ENCODE measurements around the gene SIT1.
"Not testable (repeated sequence)": the region's sequence is repeated elsewhere in the genome, so short reads cannot be mapped to it uniquely, and the experiment has no call there.

DNA sequence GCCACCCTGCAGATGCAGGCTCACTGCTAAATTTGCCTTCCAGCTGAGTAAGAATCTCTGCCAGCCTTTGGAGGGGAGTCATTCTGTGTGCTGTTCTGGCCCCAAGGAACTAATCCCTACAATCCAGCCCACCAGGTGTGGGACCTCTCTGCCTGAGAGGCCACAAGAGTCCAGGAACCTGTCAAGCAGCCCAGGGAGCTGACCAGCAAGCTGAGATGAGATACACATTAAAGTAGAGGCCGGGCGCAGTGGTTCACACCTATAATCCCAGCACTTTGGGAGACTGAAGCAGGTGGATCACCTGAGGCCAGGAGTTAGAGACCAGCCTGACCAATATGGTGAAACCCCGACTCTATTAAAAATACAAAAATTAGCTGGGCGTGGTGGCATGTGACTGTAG, 38.7 kb downstream of the SIT1 start:
- TF ChIP-seq FOSL2 (IDR thresholded peaks at IDR 0.05); FOSL2 (CRISPR knock-in tag; IDR thresholded peaks at IDR 0.05); RFX5 (IDR thresholded peaks at IDR 0.05); SMC3 (IDR thresholded peaks at IDR 0.05); EP300 (IDR thresholded peaks at IDR 0.05); CTCF (IDR thresholded peaks at IDR 0.05); CEBPB (IDR thresholded peaks at IDR 0.05); PBX3 (IDR thresholded peaks at IDR 0.05); POLR2A (IDR thresholded peaks at IDR 0.05; ENCODE audit: low read length); JUNB (IDR thresholded peaks at IDR 0.05); TP53 (CRISPR knock-in tag; IDR thresholded peaks at IDR 0.05); CBX8 (IDR thresholded peaks at IDR 0.05); RCOR1 (IDR thresholded peaks at IDR 0.05; ENCODE audit: low read depth, low read length); HMGXB4 (CRISPR knock-in tag; IDR thresholded peaks at IDR 0.05; ENCODE audit: borderline replicate concordance): not testable (repeated sequence)
- TF ChIP-seq, protein P1, sequence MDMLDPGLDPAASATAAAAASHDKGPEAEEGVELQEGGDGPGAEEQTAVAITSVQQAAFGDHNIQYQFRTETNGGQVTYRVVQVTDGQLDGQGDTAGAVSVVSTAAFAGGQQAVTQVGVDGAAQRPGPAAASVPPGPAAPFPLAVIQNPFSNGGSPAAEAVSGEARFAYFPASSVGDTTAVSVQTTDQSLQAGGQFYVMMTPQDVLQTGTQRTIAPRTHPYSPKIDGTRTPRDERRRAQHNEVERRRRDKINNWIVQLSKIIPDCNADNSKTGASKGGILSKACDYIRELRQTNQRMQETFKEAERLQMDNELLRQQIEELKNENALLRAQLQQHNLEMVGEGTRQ (IDR thresholded peaks at IDR 0.05): not testable (repeated sequence)
